Natural killer cell treated with Interleukin-12 subunit alpha and Interleukin-12 subunit beta and Interleukin-15 and Interleukin-18, amount 100 ng/mL, for 72 hours (primary cell): Measurements from ENCODE around the gene SEMA6B. TPM values are rescaled to one million over a fixed set of nuclear protein-coding genes. Genes with fewer than 3 reads are reported as not detected.
A peak's percentile ranks its signal among the peaks of the same experiment; 100 is the strongest.
"Not testable (repeated sequence)": the region's sequence is repeated elsewhere in the genome, so short reads cannot be mapped to it uniquely, and the experiment has no call there.

Experiments used
- ATAC-seq, 2 donors: fragments of 150-1000 bp; cut with Tn5 transposase in 1 of 2; sonication (Bioruptor Pico), chemical (Tn5 transposase) in 1 of 2; 2 replicates each; pipeline ENCODE4 v1.10.0; 2021
- DNase-seq: peaks from one replicate; pipeline ENCODE4 v3.0.0; 2022; ENCODE audit warnings: low spot score
- H3K27ac Mint-ChIP-seq, 2 donors: 1 replicate in 1 of 2; 2 replicates in 1 of 2; pipeline ENCODE4 v1.8.0; 2022; ENCODE audit warnings: mixed read lengths in 2 of 2, mild to moderate bottlenecking in 1 of 2, moderate library complexity in 1 of 2
- H3K27me3 Mint-ChIP-seq, 2 donors: 1 replicate in 1 of 2; 2 replicates in 1 of 2; pipeline ENCODE4 v1.8.0; 2022; ENCODE audit warnings: mixed read lengths in 2 of 2
- H3K36me3 Mint-ChIP-seq: one replicate; pipeline ENCODE4 v1.8.0; 2022; ENCODE audit warnings: mixed read lengths
- H3K4me1 Mint-ChIP-seq, 2 donors: 1 replicate in 1 of 2; 2 replicates in 1 of 2; pipeline ENCODE4 v1.8.0; 2022; ENCODE audit warnings: low read depth in 2 of 2, mixed read lengths in 2 of 2, mild to moderate bottlenecking in 1 of 2
- H3K4me3 Mint-ChIP-seq: one replicate; pipeline ENCODE4 v1.8.0; 2022; ENCODE audit warnings: mixed read lengths
- H3K9me3 Mint-ChIP-seq: 2 replicates; pipeline ENCODE4 v1.8.0; 2022; ENCODE audit warnings: mixed read lengths
- total RNA-seq, 2 donors: library from RNA; stranded (reverse); gene quantifications; one replicate each; pipeline ENCODE4 v1.2.3, GENCODE V29; 2022

SEMA6B gene
- total RNA-seq, 2 donors from 2014 or later = 0.14 TPM; not detected in 1

DNA sequence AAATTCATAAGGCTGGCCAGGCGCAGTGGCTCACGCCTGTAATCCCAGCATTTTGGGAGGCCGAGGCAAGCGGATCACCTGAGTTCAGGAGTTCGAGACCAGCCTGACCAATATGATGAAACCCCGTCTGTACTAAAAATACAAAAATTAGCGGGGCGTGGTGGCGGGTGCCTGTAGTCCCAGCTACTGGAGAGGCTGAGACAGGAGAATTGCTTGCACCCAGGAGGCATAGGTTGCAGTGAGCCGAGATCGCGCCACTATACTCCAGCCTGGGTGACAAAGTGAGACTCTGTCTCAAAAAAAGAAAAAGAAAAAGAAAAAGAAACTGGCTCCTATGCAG is 17.7 kb downstream of the SEMA6B start:
- not testable (repeated sequence) for H3K27ac Mint-ChIP-seq, H3K9me3 Mint-ChIP-seq, DNase-seq, H3K36me3 Mint-ChIP-seq, H3K27me3 Mint-ChIP-seq, H3K4me3 Mint-ChIP-seq, H3K4me1 Mint-ChIP-seq, ATAC-seq

GRCh38 chr19:4541114-4541805 is 18.2 kb downstream of the SEMA6B start:
- no peaks in the 10 kb centered on the region for H3K36me3 Mint-ChIP-seq
- H3K27me3 Mint-ChIP-seq = peaks cover 0 to 7% of the 10 kb centered on the region in 2 donors
- no peak overlapping the region for H3K27ac Mint-ChIP-seq

GRCh38 chr19:4539693-4540581 is 19.5 kb downstream of the SEMA6B start, which contains the start of gene LRG1:
LRG1 (minus strand) TSS chr19:4540036; CDS start chr19:4540013, 23 bp downstream.
- no peaks in the 10 kb centered on the region for H3K9me3 Mint-ChIP-seq
- peaks cover 7 to 10% of the 10 kb centered on the region in 2 donors for H3K27me3 Mint-ChIP-seq
- no peaks in the 10 kb centered on the region for H3K36me3 Mint-ChIP-seq
- ATAC-seq (peak in 1 of 2 donors; percentile 52), DNase-seq (no peak)
- peak within 1 kb of the TSS; percentile 26 for H3K4me3 Mint-ChIP-seq
- peaks cover 0 to 9% of the 10 kb centered on the region in 2 donors for H3K4me1 Mint-ChIP-seq
- H3K27ac Mint-ChIP-seq = peak within 1 kb of the TSS; percentile 49 to 53

More at GRCh38 chr19:4541114-4541805, 18.2 kb downstream of the SEMA6B start:
- Mint-ChIP-seq H3K4me3 (no peak overlapping the region), H3K9me3 (no peaks in the 10 kb centered on the region), H3K4me1 (peaks cover 0 to 6% of the 10 kb centered on the region in 2 donors)
- no peak for ATAC-seq
- DNase-seq = no peak

GRCh38 chr19:4539169-4539692 is 20.3 kb downstream of the SEMA6B start:
- Mint-ChIP-seq H3K4me3 (no peak overlapping the region), H3K27ac (no peak overlapping the region), H3K4me1 (peaks cover 0 to 9% of the 10 kb centered on the region in 2 donors), H3K36me3 (no peaks in the 10 kb centered on the region), H3K27me3 (peaks cover 7 to 10% of the 10 kb centered on the region in 2 donors), H3K9me3 (no peaks in the 10 kb centered on the region)
- ATAC-seq = no peak
- DNase-seq = no peak

DNA sequence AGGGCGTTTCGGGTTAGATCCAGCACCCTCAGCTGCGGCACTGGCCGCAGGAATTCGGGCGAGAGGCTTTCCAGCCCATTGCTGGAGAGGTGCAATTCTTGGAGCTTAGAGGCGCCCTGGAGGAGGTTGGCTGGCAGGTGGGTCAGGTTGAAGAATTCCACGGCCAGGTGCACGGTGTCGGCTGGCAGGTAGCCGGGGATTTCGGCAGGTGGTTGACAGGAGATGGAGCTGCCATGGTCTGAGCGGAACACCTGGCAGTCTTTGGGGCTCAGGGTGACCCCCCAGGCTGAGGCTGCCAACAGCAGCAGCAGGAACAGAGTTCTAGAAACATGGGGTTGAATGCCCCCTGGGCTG is 20.9 kb downstream of the SEMA6B start:
- ATAC-seq = no peak
- Mint-ChIP-seq H3K27me3 (peaks cover 7 to 10% of the 10 kb centered on the region in 2 donors), H3K9me3 (no peaks in the 10 kb centered on the region), H3K27ac (no peak overlapping the region), H3K36me3 (no peaks in the 10 kb centered on the region), H3K4me3 (no peak overlapping the region), H3K4me1 (peaks cover 0 to 9% of the 10 kb centered on the region in 2 donors)
- DNase-seq = no peak

DNA sequence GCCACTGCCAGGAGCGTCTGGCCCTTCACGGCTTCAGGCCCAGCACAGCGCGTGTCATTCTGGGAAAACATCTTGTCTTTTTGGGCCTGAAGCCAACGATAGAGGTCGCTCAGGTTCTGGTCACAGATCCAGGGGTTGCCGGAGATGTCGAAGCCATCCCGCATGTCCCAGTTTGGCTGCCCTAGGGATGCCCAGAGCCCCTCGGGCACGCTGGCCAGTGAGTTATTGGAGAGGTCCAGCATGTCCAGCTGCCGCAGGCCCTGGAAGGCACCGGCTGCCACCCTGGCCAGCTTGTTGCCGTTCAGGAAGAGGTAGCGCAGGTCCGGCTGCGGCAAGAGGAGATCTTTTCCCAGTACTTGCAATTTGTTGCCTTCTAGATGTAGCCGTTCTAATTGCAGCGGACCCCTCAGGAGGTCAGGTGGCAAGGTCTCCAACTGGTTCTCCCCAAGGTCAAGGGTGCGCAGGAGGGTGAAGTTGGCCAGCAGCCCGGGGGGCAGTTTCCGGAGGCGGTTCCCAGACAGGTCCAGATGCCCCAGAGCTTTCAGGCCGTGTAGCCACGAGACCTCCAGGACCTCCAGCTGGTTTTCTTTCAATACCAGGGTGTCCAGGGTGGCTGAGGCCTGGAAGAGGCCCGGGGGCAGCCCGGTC is 21.4 kb downstream of the SEMA6B start:
- Mint-ChIP-seq H3K9me3 (no peaks in the 10 kb centered on the region), H3K4me3 (no peak overlapping the region), H3K27me3 (peaks cover 7 to 14% of the 10 kb centered on the region in 2 donors), H3K27ac (no peak overlapping the region), H3K36me3 (no peaks in the 10 kb centered on the region), H3K4me1 (peaks cover 0 to 9% of the 10 kb centered on the region in 2 donors)
- DNase-seq (no peak), ATAC-seq (no peak)

DNA sequence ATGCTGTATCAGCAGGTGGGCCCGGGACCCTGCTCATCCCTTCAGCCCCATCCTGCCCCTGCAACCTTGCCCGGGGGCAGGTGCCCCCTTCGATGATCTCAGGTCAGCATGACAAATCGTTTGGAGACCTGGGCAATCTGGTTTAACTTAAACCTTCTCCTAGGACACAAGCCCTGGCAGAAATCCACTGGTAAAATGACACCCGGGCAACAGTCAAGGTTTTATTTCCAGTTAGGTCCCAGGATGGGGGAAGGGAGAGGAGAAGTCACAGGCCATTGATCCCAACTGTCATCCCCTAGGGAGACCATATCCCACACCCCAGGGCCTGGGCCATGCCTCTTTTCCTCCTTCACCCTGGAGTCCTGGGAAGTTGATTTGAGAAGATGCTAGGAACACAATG is 22.7 kb downstream of the SEMA6B start:
- Mint-ChIP-seq H3K9me3 (no peaks in the 10 kb centered on the region), H3K4me1 (peaks cover 0 to 9% of the 10 kb centered on the region in 2 donors), H3K4me3 (no peak overlapping the region), H3K27ac (no peak overlapping the region), H3K27me3 (peaks cover 7 to 14% of the 10 kb centered on the region in 2 donors), H3K36me3 (no peaks in the 10 kb centered on the region)
- DNase-seq (no peak), ATAC-seq (no peak)

GRCh38 chr19:4534836-4535658 is 24.4 kb downstream of the SEMA6B start, which contains the start of gene PLIN5:
PLIN5 (minus strand) TSS chr19:4535224; CDS start chr19:4534074, 1,150 bp downstream.
- Mint-ChIP-seq H3K4me3 (no peak within 1 kb of the TSS), H3K9me3 (no peaks in the 10 kb centered on the region), H3K27ac (no peak within 1 kb of the TSS), H3K36me3 (no peaks in the 10 kb centered on the region), H3K27me3 (peaks cover 7 to 14% of the 10 kb centered on the region in 2 donors), H3K4me1 (peaks cover 0 to 7% of the 10 kb centered on the region in 2 donors)
- DNase-seq = no peak
- ATAC-seq = peak; percentile 31 to 70

GRCh38 chr19:4533835-4534424 is 25.6 kb downstream of the SEMA6B start:
- H3K4me1 Mint-ChIP-seq = peaks cover 0 to 3% of the 10 kb centered on the region in 2 donors
- ATAC-seq = no peak
- no peak overlapping the region for H3K4me3 Mint-ChIP-seq

DNA sequence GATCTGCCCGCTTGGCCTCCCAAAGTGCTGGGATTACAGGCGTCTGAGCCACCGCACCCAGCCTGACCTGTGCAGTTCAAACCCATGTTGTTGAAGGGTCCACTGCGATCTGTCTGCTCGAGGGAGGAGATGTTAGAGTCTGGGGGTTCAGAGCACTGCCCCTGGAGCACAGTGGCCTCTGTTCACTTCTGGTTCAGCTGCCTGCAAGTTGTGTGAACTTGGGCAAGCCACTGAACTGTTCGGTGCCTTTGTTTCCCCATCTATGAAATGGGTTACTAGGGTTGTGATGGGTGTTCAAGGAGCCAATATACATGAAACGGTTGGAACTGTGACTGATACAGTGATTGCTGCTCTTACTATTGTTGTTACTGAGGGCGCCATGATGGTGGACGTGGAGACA is 26.1 kb downstream of the SEMA6B start:
- H3K4me1 Mint-ChIP-seq = peaks cover 0 to 3% of the 10 kb centered on the region in 2 donors
- H3K27me3 Mint-ChIP-seq = peaks cover 7% of the 10 kb centered on the region in 2 donors
- no peak overlapping the region for H3K4me3 Mint-ChIP-seq
- no peaks in the 10 kb centered on the region for H3K9me3 Mint-ChIP-seq
- DNase-seq (no peak), ATAC-seq (no peak)
- H3K27ac Mint-ChIP-seq = no peak overlapping the region
- H3K36me3 Mint-ChIP-seq = no peaks in the 10 kb centered on the region

More at GRCh38 chr19:4533835-4534424, 25.6 kb downstream of the SEMA6B start:
- DNase-seq = no peak
- no peaks in the 10 kb centered on the region for H3K9me3 Mint-ChIP-seq
- H3K27me3 Mint-ChIP-seq = peaks cover 7 to 8% of the 10 kb centered on the region in 2 donors
- no peaks in the 10 kb centered on the region for H3K36me3 Mint-ChIP-seq
- H3K27ac Mint-ChIP-seq = no peak overlapping the region

DNA sequence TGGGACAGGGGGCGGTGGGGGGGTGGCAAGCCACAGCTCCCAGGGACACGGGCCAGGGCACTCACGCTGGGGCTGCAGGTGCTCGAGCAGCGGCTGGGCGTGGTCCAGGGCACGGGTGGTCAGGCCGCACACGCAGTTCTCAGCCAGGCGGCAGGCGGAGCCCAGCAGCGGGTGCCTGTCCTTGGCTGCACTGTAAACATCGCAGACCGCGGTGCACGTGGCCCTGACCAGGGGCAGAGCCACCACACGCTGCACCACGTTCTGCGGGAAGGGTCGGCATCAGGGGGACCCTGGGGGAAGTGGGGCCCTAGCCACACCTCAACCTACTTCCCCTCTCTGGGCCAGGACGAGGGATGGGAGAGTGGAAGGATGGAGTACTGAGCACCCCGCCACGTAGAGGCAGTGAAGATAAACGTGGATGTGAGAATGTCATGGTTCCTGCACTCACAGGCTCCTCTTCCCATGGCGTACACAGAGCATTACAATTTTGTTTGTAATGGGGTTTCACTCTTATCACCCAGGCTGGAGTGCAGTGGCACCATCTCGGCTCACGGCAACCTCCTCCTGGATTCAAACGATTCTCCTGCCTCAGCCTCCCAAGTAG is 27.8 kb downstream of the SEMA6B start:
- Mint-ChIP-seq H3K4me1 (peaks cover 0 to 3% of the 10 kb centered on the region in 2 donors), H3K4me3 (no peak overlapping the region), H3K9me3 (no peaks in the 10 kb centered on the region), H3K27me3 (peaks cover 7% of the 10 kb centered on the region in 2 donors), H3K36me3 (no peaks in the 10 kb centered on the region), H3K27ac (no peak overlapping the region)
- no peak for DNase-seq
- peak in 1 of 2 donors; percentile 26 for ATAC-seq

- Mint-ChIP-seq H3K4me3 (no peak overlapping the region), H3K27ac (no peak overlapping the region), H3K9me3 (no peaks in the 10 kb centered on the region), H3K4me1 (no peaks in the 10 kb centered on the region), H3K36me3 (no peaks in the 10 kb centered on the region), H3K27me3 (peaks cover 0 to 4% of the 10 kb centered on the region in 2 donors)
- no peak for ATAC-seq
- no peak for DNase-seq
Observed at GRCh38 chr19:4529924-4530522, 29.5 kb downstream of the SEMA6B start.
